A549 (cell line): Measurements from ENCODE around the gene EXOSC2. TPM values are rescaled to one million over a fixed set of nuclear protein-coding genes. Genes with fewer than 3 reads are reported as not detected.

Source experiments
- ATAC-seq, 2 experiments: fragments of 200-7000 bp in 1 of 2; fragments of >200 bp in 1 of 2; cut with Nextera tagmentation in 1 of 2; cut with Tn5 transposase in 1 of 2; 3 replicates each; pipeline versions ENCODE4 v1.8.0 to v1.9.1; 2018 to 2020; ENCODE audit warnings: mild to moderate bottlenecking in 1 of 2, moderate library complexity in 1 of 2
- CTCF ChIA-PET: fragments of 300-600 bp; sonication (Branson Sonifier 250); formaldehyde crosslinking; extraction: SDS; loops from one replicate; lab custom pipeline; 2021; ENCODE audit warnings: antibody characterized with exemption, inconsistent platforms; lab: Yijun Ruan, JAX
- POLR2A ChIA-PET: fragments of 350-600 bp; formaldehyde crosslinking; extraction: SDS; loops from one replicate; lab custom pipeline; 2021; ENCODE audit warnings: antibody characterized with exemption, inconsistent platforms; lab: Yijun Ruan, JAX
- DNase-seq, 2 experiments: peaks; one replicate each; pipeline versions ENCODE4 v3.0.0 to v3.0.0-alpha.2; 2011 to 2016; ENCODE audit warnings: low read depth in 1 of 2, low spot score in 1 of 2
- FAIRE-seq: peaks from 2 replicates; lab custom pipeline; 2011; peaks lifted over from hg19 to GRCh38; lab: Jason Lieb, UNC
- H3K27ac ChIP-seq, 2 experiments: fragments of >200 bp; sonication (Bioruptor Twin); formaldehyde crosslinking; 3 replicates each; pipeline ENCODE4 v1.5.1; 2016 to 2017
- H3K4me1 ChIP-seq: fragments of >200 bp; sonication (Bioruptor Twin); formaldehyde crosslinking; 3 replicates; pipeline ENCODE4 v1.6.1; 2016
- H3K4me2 ChIP-seq: fragments of >200 bp; sonication (Bioruptor Twin); formaldehyde crosslinking; 3 replicates; pipeline ENCODE4 v1.6.1; 2016
- H3K4me3 ChIP-seq: fragments of >200 bp; sonication (Bioruptor Twin); formaldehyde crosslinking; 3 replicates; pipeline ENCODE4 v1.5.1; 2016
- H3K9me3 ChIP-seq: fragments of >200 bp; sonication (Bioruptor Twin); formaldehyde crosslinking; 3 replicates; pipeline ENCODE4 v1.6.1; 2016
- CBX2 ChIP-seq: fragments of 200-600 bp; sonication (generic); IDR thresholded peaks from 2 replicates; pipeline ENCODE4 v1.6.1; 2016; ENCODE audit warnings: low read depth, mild to moderate bottlenecking, borderline replicate concordance
- CBX8 ChIP-seq: fragments of 200-600 bp; sonication (generic); IDR thresholded peaks from 2 replicates; pipeline ENCODE4 v1.6.1; 2016
- CHD2 ChIP-seq: fragments of 150-350 bp; IDR thresholded peaks from 2 replicates; pipeline ENCODE4 v1.6.1; 2014; ENCODE audit warnings: low read length; ENCODE audit not compliant: partially characterized antibody
- FOSB ChIP-seq: fragments of 250-450 bp; sonication (Bioruptor Pico); IDR thresholded peaks from 2 replicates; pipeline ENCODE4 v1.5.0; 2020; ENCODE audit warnings: mild to moderate bottlenecking, moderate library complexity
- HES2 ChIP-seq: fragments of >200 bp; sonication (Bioruptor Twin); formaldehyde crosslinking; IDR thresholded peaks from 2 replicates; pipeline ENCODE4 v1.6.1; 2016
- HOXA7 ChIP-seq: fragments of 250-450 bp; sonication (Bioruptor Pico); IDR thresholded peaks from 2 replicates; pipeline ENCODE4 v1.5.0; 2020; ENCODE audit warnings: mild to moderate bottlenecking, moderate library complexity
- HOXB5 ChIP-seq: fragments of 250-450 bp; sonication (Bioruptor Pico); IDR thresholded peaks from 2 replicates; pipeline ENCODE4 v1.5.0; 2020; ENCODE audit warnings: mild to moderate bottlenecking, moderate library complexity
- JUNB ChIP-seq: fragments of >200 bp; sonication (Bioruptor Twin); formaldehyde crosslinking; IDR thresholded peaks from 2 replicates; pipeline ENCODE4 v1.6.1; 2016
- MAFK ChIP-seq: fragments of 450-650 bp; IDR thresholded peaks from 2 replicates; pipeline ENCODE4 v1.6.1; 2014; ENCODE audit not compliant: partially characterized antibody
- MYC ChIP-seq: IDR thresholded peaks from 2 replicates; pipeline ENCODE4 v1.6.1; 2012; ENCODE audit warnings: mild to moderate bottlenecking, inconsistent platforms, low read length, improper control_type of control experiment, borderline replicate concordance
- NFE2L2 ChIP-seq: fragments of 150-350 bp; conservative IDR thresholded peaks from 2 replicates; pipeline ENCODE4 v1.6.1; 2014; ENCODE audit warnings: low read length
- NPAS2 ChIP-seq: fragments of 250-450 bp; sonication (Bioruptor Pico); IDR thresholded peaks from 2 replicates; pipeline ENCODE4 v1.8.0; 2022; ENCODE audit warnings: mild to moderate bottlenecking, moderate library complexity, borderline replicate concordance
- PBX3 ChIP-seq: IDR thresholded peaks from 2 replicates; pipeline ENCODE4 v1.6.1; 2012
- POLR2AphosphoS2 ChIP-seq: conservative IDR thresholded peaks from 2 replicates; pipeline ENCODE4 v1.6.1; 2012; ENCODE audit warnings: low read length, improper control_type of control experiment, inconsistent platforms
- RNF2 ChIP-seq: fragments of 200-600 bp; sonication (generic); IDR thresholded peaks from 2 replicates; pipeline ENCODE4 v1.6.1; 2016; ENCODE audit warnings: low read depth, mild to moderate bottlenecking, antibody characterized with exemption, moderate library complexity, borderline replicate concordance
- ZC3H11A ChIP-seq: fragments of 450-650 bp; IDR thresholded peaks from 2 replicates; pipeline ENCODE4 v1.6.1; 2014; ENCODE audit warnings: antibody characterized with exemption, mild to moderate bottlenecking
- ZNF302 ChIP-seq: fragments of 250-450 bp; sonication (Bioruptor Pico); IDR thresholded peaks from 2 replicates; pipeline ENCODE4 v1.9.0; 2021; ENCODE audit warnings: inconsistent platforms, mild to moderate bottlenecking, moderate library complexity
- WGBS: methylation state at CpG from one replicate; pipeline ENCODE4 v1.1.6; 2017; ENCODE audit errors: missing lambda C conversion rate; 5-methylcytosine and 5-hydroxymethylcytosine counted together
- polyA plus RNA-seq, 4 experiments: library from polyadenylated mRNA; depleted of rRNA in 3 of 4; stranded (reverse); fragments of >200 nt; fragmentation: RNase III in 1 of 4; extraction: RNeasy Plus Mini Kit Qiagen cat#74134 plus additional on column Dnase treatment in 1 of 4; gene quantifications; 2 replicates in 3 of 4; 3 replicates in 1 of 4; pipeline ENCODE4 v1.2.3, GENCODE V29; 2011 to 2017

EXOSC2 gene
- polyA plus RNA-seq, 2 of the 4 experiments (the other 2 are of a cell fraction), result 96.8 to 101 TPM

GRCh38 chr9:130693426-130694191 is at the start of gene EXOSC2 (continued):
- TF ChIP-seq HES2 (no peak), NPAS2 (CRISPR knock-in tag) (no peak)
- TF ChIP-seq, all 56 proteins: peak for 13

GRCh38 chr9:130651221-130651620 is 42.4 kb upstream of the EXOSC2 start:
- Histone ChIP-seq H3K4me1 (no peaks in the 10 kb centered on the region), H3K27ac (no peak overlapping the region), H3K4me2 (no peak overlapping the region), H3K9me3 (peaks cover 2% of the 10 kb centered on the region; the same call in 1 of the 3 replicates), H3K4me3 (no peak overlapping the region)
- POLR2A ChIA-PET, result no interaction called here
- DNase-seq (no peak), ATAC-seq (no peak), FAIRE-seq (no peak)
- WGBS, result 64% methylated on average over 13 of the region's 15 CpGs
- CTCF ChIA-PET, result interaction anchor here (0.6 to 2.3 kb wide), 6 partner anchors 11 to 270 kb away, joined by 3 to 6 read pairs (median 4); no protein-coding TSS in a partner anchor
- TF ChIP-seq ZC3H11A (no peak), NFE2L2 (no peak)

GRCh38 chr9:130651752-130652151 is 41.8 kb upstream of the EXOSC2 start:
- H3K27ac ChIP-seq, result no peak overlapping the region
- FAIRE-seq, result no peak
- DNase-seq, result no peak
- TF ChIP-seq MYC (no peak), ZNF302 (CRISPR knock-in tag) (no peak), JUNB (no peak), MAFK (no peak)
- peaks cover 2% of the 10 kb centered on the region; the same call in 1 of the 3 replicates for H3K9me3 ChIP-seq
- CTCF ChIA-PET, result interaction anchor here (1.1 to 3.4 kb wide), 5 partner anchors 11 to 191 kb away, joined by 3 to 18 read pairs (median 6); no protein-coding TSS in a partner anchor
- WGBS, result 82% methylated on average over 18 of the region's 18 CpGs
- H3K4me2 ChIP-seq, result no peak overlapping the region
- no peak for ATAC-seq
- POLR2A ChIA-PET, result no interaction called here
- no peaks in the 10 kb centered on the region for H3K4me1 ChIP-seq
- H3K4me3 ChIP-seq, result no peak overlapping the region

GRCh38 chr9:130654879-130655278 is 38.7 kb upstream of the EXOSC2 start:
- no peak overlapping the region for H3K4me2 ChIP-seq
- WGBS, result 40% methylated on average over 6 of the region's 6 CpGs

More at GRCh38 chr9:130654879-130655278, 38.7 kb upstream of the EXOSC2 start:
- no peak overlapping the region for H3K27ac ChIP-seq
- CTCF ChIA-PET, result interaction anchor here (1.2 to 3.4 kb wide), 2 partner anchors 27 to 29 kb away, joined by 3 to 18 read pairs; no protein-coding TSS in a partner anchor
- ATAC-seq (no peak), FAIRE-seq (no peak), DNase-seq (no peak)
- POLR2A ChIA-PET, result no interaction called here
- peaks cover 2% of the 10 kb centered on the region; the same call in 2 of the 3 replicates for H3K4me1 ChIP-seq
- H3K4me3 ChIP-seq, result no peak overlapping the region
- no peaks in the 10 kb centered on the region for H3K9me3 ChIP-seq
- TF ChIP-seq HOXA7 (CRISPR knock-in tag), result no peak
- no peak for TF ChIP-seq RNF2
- TF ChIP-seq FOSB (CRISPR knock-in tag), result no peak
- TF ChIP-seq HOXB5 (CRISPR knock-in tag), result no peak
- no peak for TF ChIP-seq CBX8
- no peak for TF ChIP-seq NPAS2 (CRISPR knock-in tag)
- TF ChIP-seq CBX2, result no peak
- TF ChIP-seq PBX3, result no peak
- no peak for TF ChIP-seq CHD2
- no peak for TF ChIP-seq POLR2AphosphoS2
- TF ChIP-seq MYC, result no peak
